ENCODE results near the gene STX1B. TPM values are rescaled to one million over a fixed set of nuclear protein-coding genes. Genes with fewer than 3 reads are reported as not detected.
"Not testable (repeated sequence)": the region's sequence is repeated elsewhere in the genome, so short reads cannot be mapped to it uniquely, and the experiment has no call there.

The STX1B gene
- total RNA-seq, 1 donor from 2014 or later: 12.0 TPM

DNA sequence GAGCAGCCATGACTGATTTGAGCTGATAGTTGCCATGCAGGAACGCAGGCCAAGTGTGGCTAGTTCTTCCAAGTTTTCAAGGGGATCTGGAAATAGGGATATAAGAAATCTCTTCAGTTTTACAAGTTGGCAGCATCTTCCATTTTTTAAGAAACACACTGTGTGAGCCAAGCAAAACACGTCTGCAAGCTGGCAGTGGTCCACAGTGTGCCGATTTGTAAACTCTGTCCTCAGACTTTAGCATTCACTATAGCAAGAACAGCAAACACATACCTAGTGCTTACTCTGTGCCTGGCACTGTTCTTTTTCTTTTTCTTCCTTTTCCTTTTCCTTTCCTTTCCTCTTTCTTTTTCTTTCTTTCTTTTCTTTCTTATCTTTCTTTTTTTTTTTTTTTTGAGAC is 58.7 kb downstream of the STX1B start:
- no peak for DNase-seq

DNA sequence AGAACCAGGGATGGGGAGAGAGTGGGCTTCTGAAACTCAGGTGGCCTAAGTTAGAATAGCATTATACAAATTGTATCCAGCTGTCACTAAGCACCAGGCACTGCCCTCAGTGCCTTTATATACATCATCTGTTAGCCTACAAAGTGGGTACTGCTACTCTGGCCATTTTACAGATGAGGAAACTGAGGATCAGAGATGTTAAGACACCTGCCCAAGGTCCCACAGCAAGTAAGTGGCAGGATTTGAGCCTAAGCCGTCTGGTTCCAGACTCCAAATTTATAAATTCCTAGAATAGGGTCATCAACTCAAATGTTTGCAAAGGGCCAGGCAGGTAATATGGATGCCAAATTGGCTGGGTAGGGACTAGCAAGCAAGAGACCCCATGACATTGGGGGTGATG is 59.2 kb downstream of the STX1B start:
- DNase-seq: no peak

DNA sequence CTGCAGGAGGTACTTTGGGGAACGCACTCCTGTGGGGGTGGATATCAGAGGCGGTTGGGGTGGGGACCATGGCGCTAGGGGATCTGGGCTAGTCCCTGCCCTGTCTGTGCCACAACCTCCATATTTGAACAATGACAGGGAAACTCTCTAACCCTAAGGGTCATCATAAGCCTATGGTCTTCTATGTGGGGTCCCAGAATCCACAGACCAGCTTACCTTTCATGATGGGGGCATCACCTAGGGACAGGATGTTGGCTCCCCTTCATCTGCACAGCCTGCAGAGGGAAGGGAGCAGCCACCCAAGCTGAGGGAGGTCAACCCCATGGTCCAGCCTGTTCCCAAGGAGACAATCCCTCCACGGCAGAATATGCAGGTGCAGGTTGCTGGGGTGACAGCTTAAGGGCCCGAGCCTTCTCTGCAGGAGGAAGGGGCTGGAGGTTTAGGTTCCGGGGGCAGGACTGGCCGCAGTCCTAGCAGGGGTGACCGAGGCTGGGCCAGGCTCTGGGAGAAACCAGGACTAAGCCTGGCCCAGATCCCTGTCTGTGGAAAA is 59.8 kb downstream of the STX1B start:
- no peak for DNase-seq

DNA sequence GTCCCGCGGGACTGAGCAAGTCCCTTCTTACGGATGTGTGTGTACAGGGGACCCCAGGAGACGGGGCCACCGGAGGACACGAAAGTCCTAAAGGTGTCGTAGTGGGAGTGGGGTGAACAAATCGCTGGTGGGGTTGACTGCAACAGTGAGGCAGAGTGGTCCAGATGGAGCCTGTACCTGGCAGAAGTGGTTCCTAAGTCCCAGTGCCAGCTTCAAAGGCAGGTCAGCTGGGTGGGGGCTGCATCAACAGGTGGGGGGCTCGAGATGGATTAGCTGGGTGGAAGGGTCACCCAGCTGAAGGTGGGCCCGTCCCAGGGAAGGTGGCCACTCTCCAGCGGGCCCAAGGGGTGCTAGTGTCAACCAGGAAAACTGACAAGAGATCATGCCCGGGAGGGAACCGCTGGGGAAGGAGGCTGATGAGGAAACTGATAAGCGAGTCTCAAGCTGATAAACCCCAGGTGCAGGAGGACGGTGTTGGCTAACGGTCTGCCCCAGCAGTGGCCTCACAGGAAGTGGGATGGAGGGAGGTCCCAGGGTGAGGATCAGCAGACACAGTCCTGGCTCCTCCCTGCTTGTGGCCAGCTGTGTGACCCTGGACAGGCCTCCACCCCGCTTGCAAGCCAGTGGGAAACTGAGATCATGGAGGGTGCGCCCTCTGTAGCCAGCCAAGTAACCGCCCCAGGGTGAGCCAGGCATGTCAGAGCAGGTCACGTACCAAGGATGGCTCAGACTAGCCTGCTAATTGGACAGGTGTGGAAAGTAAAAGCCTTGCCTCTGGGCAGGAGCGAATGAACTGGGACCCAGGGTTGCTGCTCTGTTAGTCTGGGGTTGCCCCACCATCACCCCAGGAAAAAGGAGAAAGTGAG is 60.6 kb downstream of the STX1B start:
- DNase-seq: peak; percentile 31

DNA sequence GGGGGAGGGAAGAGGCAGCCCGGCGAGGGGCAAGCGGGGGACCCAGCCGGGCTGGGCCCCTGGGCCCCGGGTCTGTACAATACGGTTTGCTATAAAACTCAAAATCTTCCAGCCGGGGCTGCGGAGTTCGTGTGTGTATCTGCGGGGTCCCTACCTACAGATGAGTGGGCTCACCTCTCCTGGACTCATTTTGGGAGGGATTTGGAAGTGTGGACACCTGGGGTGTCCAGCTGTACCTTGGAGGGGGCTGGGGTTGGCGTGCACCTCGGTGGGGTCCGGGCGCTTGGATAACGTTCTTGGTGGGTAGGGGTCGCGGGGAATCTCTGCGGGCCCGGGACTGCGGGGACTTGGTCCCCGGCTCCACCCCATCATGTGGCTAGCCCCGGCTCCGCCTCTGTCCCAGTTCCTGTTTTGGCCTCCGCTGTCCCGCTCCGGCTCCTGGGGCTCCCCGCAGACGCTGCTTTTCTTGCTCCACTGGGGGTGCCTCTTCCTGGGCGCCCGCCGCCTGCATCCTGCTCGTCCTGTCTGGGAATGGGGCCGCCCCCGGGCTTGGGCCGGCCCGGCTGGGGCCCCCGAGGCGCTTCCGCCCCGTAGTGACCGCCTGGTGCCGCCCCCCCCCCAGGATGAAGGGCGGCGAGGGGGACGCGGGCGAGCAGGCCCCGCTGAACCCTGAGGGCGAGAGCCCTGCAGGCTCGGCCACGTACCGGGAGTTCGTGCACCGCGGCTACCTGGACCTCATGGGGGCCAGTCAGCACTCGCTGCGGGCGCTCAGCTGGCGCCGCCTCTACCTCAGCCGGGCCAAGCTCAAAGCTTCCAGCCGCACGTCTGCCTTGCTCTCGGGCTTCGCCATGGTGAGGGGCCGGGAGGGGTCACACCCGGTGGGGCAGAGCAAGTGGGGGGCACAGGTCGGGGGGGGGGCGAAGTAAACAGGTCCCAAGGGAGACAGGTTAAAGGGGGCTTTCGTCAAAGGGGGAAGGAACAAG is 61.5 kb downstream of the STX1B start, which contains the start of gene ORAI3:
TSS of gene ORAI3 (plus strand) at position 402 of the 983 bp plus-strand sequence. CDS start at position 624, 222 bp downstream.
- peak; percentile 56 for DNase-seq

DNA sequence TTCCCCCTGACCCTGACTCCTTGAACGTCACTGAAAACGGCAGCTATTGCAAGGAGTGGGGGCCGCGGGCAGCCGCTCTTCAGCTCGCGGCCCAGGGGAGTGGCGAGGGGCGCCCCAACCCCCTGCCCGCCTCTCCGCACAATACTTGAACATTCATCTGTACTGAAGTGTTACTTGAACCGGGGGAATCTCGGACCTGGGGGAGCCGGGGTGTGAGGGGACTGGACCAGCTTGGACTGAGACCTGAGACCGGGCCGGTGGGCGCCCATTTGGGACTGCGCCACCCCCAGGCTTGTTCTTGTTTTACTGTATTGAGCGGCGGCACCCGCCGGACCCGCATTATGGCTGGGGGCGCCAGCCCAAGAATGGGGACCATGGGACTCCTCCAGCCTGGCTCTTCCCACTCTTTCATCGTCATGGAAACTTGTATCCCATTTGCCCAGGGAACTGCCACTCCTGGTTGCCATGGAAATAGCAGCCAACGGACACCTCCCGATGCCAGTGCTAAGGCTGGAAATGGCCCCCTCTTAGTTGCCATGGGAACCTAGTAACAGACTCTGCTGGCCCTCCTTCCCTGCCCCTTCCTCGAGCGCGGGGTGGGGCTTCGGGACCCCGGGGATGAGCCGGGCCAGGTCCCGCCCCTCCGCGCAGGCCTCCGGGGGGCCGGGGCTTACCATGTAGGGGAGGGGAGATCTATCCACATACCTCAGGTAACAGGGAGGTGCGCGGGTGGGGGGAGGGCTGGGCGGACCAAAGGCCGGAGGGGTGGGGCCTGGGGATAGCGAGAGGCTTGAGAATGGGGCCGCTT is 62.4 kb downstream of the STX1B start:
- peak; percentile 93 for DNase-seq

GRCh38 chr16:30947541-30947858 is 62.9 kb downstream of the STX1B start:
- no peak for DNase-seq

DNA sequence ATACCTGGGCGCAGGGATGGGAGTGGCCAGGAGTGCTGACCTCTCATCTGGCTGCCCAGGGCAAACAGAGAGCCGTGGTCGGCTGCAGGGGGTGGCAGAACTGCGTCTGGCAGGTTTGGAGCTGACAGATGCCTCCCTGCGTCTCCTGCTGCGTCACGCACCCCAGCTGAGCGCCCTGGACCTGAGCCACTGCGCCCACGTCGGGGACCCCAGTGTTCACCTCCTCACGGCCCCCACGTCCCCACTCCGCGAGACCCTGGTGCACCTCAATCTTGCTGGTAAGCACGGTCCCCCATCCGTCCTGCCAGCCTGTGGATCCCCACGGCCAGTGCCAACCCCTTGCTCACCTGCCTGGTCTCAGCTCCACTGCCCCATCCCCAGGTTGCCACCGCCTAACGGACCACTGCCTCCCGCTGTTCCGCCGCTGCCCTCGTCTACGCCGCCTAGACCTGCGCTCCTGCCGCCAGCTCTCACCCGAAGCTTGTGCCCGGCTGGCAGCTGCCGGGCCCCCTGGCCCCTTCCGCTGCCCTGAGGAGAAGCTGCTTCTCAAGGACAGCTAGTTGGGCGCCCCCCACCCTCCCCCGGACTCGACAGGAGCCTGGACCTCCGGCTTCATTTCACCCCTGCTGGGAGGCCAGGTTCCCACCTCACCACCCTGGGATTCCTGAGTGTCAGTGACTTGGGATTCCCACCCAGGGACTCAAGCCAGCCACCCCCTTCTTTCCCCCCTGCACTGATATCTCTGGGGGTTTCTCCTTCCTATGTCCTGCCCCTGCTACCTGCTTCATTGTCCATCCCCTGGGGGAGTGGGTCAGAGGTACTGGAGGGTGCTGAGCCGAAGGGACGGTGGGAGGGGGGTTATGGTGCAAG is 63.5 kb downstream of the STX1B start:
- no peak for DNase-seq

DNA sequence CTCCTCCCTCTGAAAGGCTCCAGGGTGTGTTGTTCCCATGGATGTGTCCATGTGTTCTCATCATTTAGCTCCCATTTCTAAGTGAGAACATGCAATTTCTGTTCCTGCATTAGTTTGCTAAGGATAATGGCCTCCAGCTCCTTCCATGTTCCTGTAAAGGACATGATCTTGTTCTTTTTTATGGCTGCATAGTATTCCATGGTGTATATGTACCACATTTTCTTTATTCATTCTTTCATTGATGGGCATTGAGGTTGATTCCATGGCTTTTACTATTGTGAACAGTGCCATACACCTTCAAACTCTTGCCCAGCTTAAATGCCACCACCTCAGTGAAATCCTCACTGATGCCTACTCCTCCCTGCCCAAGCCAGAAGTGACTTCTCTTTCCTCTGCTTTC is 66.1 kb downstream of the STX1B start:
- DNase-seq: no peak

GRCh38 chr16:30942426-30942806 is 68.0 kb downstream of the STX1B start:
- DNase-seq: no peak

DNA sequence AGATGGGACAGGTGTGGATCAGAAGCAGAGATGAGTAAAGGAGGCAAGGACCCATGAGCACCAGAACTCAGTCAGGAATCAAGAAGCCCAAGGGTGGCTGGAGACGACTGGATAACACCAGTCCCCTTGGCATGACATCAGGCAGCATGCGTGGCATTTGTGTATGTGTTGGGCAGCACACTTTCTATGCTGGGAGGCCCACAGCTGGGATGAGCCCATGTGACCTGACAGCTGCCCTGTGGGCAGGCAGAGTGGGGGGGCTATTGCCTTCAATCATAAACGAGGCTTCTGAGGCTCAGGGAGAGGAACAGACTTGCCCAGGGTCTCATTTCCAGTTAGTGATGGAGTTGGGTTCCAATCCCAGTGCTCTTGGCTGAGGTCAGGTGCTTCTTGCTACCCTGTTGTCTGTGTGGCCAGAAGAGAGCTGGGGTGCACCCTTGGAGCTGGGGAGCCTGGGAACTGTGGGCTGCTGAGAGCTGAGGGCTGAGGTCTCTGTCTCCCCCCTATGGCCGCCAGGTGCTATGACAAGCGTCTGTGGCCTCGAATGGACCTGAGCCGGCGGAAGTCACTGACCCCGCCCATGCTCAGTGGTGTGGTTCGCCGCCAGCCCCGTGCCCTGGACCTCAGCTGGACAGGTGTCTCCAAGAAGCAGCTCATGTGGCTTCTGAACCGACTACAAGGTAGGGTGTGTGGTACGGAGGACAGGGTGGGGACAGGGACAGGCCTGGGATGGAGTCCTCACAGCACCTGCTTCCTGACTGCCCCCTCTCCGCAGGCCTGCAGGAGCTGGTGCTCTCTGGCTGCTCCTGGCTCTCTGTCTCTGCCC is 68.6 kb downstream of the STX1B start:
- DNase-seq: peak; percentile 23

- DNase-seq: not testable (repeated sequence)
These were observed 70.9 kb downstream of the STX1B start for GRCh38 chr16:30939571-30939970.

Small RNA genes lying within 50 kb of the gene (small RNA-seq; reads per million reads assigned to genes)
- not detected for gene AC135048.1

Other genes with a start within 250 kb of the STX1B start
- gene CFAP119, start 248.6 kb downstream of the STX1B start, total RNA-seq: 1.6 TPM
- gene RNF40, start 248.3 kb downstream of the STX1B start, total RNA-seq: 80.0 TPM
- gene ZNF629, start 223.4 kb downstream of the STX1B start, total RNA-seq: 11.5 TPM
- 29.6 TPM for gene BCL7C, start 116.6 kb downstream of the STX1B start, total RNA-seq
- gene CTF1, start 114.0 kb downstream of the STX1B start, total RNA-seq: not detected
- 56.1 TPM for gene FBXL19, start 87.1 kb downstream of the STX1B start, total RNA-seq
- 5.5 TPM for gene ORAI3, start 61.6 kb downstream of the STX1B start, total RNA-seq
- 1.6 TPM for gene SETD1A, start 52.9 kb downstream of the STX1B start, total RNA-seq
- gene HSD3B7, start 25.4 kb downstream of the STX1B start, total RNA-seq: 2.5 TPM
- gene STX4, start 22.9 kb upstream of the STX1B start, total RNA-seq: 11.5 TPM
- gene ZNF668, start 63.6 kb upstream of the STX1B start, total RNA-seq: 5.3 TPM
- 16.5 TPM for gene ZNF646, start 63.8 kb upstream of the STX1B start, total RNA-seq
- gene PRSS53, start 78.3 kb upstream of the STX1B start, total RNA-seq: 2.2 TPM
- gene VKORC1, start 84.2 kb upstream of the STX1B start, total RNA-seq: 30.7 TPM
- gene BCKDK, start 97.7 kb upstream of the STX1B start, total RNA-seq: 12.6 TPM
- gene KAT8, start 107.0 kb upstream of the STX1B start, total RNA-seq: 41.2 TPM
- not detected for gene PRSS8, start 125.1 kb upstream of the STX1B start, total RNA-seq
- gene PRSS36, start 139.4 kb upstream of the STX1B start, total RNA-seq: not detected
- 50.4 TPM for gene FUS, start 169.5 kb upstream of the STX1B start, total RNA-seq
- gene PYCARD, start 192.1 kb upstream of the STX1B start, total RNA-seq: 6.6 TPM
- 2.3 TPM for gene TRIM72, start 203.5 kb upstream of the STX1B start, total RNA-seq
- gene PYDC1, start 206.5 kb upstream of the STX1B start, total RNA-seq: 0.78 TPM
- gene ITGAM, start 249.3 kb upstream of the STX1B start, total RNA-seq: 4.7 TPM

Data from occipital lobe (tissue), 3 donors.